ENCODE results near the gene PARL.

- TF ChIP-seq CTCF (IDR thresholded peaks at IDR 0.05) (no peak), POLR2A (IDR thresholded peaks at IDR 0.05) (no peak)
Measured at GRCh38 chr3:183883291-183884096, 1.2 kb downstream of the PARL start.

Measured in uterus (tissue), 2 donors.